HG02840 (cell line): ENCODE results near the gene SMS.

Source experiments
- ATAC-seq: cut with Tn5 transposase; IDR thresholded peaks from one replicate; pipeline ENCODE4 v1.9.1; 2021; ENCODE audit warnings: mild to moderate bottlenecking, moderate library complexity, moderate number of reproducible peaks; ENCODE audit not compliant: unreplicated experiment, low FRiP score

The SMS gene

GRCh38 chrX:22033818-22034217 lies 93.3 kb downstream of the SMS start:
- ATAC-seq, result no peak

GRCh38 chrX:22035236-22035635 lies 94.7 kb downstream of the SMS start:
- no peak for ATAC-seq

DNA sequence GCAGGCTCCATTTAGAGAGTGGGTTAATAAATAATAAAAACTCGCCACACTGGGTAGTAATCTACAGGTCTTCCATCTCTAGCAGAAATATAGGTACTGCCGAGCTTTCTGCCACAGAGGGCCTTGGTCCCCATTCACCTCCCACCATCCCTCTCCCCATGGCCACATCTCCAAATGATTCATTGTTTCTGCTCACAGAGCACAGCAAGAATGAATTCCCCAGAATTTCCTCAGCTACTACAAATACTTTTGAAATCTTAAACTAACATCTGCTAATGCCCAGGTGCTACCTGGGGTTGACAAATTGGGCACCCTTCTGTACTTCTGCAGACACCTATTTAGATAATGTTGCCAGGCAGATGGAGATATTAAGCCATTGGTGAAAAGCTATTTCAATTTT lies 96.7 kb downstream of the SMS start:
- ATAC-seq, result no peak

GRCh38 chrX:22037911-22038537 lies 97.5 kb downstream of the SMS start:
- ATAC-seq, result no peak

DNA sequence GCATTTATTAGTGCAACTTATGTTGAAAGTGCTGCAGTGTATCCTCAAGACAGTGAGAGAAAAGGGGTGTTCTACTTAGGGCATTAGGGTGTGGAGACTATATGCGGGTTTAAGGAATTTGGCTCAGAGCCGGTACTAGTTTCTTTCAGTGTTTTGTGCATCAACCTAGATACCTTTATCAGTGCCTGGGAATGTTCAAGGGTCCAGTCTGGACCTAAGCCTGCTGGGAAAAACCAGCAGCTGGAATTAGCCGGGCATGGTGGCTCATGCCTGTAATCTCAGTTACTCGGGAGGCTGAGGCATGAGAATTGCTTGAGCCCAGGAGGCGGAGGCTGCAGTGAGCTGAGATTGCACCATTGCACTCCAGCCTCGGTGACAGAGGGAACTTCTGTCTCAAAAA lies 99.0 kb downstream of the SMS start:
- no peak for ATAC-seq

DNA sequence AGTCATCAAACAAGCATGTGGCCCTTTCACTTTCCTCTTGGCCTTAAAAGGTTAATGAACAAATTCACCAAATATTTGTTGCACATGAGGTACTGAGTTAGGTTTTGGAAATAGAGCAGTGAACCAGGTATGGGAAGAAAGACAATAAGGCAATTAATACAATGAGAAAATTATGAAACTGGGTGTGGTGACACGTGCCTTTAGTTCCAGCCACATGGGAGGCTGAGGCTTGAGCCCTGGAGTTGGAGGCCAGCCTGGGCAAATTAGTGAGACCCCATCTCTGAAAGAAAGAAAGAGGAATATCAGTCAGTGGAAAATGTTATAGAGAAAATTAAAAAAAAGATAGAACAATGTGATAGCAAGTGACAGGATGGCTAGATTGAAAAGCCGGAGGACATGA lies 99.7 kb downstream of the SMS start:
- ATAC-seq, result no peak

DNA sequence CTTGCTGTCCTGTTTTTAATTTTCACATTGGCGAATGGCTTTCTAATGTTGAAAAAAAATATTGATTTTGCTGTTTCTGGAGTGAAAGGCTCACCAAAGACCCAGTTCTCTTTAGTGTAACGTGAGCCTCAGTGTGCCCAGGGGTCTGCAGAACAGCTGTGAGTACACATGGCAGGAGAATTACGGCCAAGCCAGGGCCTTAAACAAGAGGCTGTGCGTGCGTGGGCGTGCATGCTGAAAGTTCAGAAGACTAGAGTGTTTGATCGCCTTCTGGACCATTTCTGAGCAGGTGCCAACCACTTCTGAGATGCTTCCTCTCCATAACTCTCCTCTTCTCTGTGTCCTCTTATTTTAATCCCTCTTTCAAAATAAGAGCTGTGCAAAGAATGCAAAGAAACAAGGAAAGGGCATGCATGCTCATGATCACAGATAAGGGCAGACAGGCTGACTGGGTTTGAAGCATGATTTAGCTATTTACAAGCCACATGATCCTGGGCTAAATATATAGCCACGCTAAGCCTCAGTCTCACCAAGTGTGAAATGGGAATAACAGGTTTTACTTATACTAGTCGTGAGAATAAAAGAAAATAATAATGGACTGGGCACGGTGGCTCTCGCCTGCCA lies 101.5 kb downstream of the SMS start:
- ATAC-seq, result no peak

GRCh38 chrX:22043872-22044271 lies 103.4 kb downstream of the SMS start:
- ATAC-seq, result no peak
